ENCODE results near the gene MDM2.

DNA sequence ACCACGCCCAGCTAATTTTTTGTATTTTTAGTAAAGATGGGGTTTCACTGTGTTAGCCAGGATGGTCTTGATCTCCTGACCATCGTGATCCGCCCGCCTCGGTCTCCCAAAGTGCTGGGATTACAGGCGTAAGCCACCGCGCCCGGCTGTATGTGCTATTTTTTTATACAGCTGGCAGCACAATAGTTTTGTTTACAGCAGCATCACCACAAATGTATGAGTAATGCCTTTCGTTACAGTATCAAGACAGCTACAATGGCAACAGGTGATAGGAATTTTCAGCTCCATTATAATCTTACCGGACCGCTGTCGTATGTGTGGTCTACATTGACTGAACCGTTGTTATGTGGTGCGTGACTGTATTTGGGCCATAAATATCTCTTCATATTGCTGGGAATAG is 11.6 kb upstream of the MDM2 start:
- TF ChIP-seq, protein P1, sequence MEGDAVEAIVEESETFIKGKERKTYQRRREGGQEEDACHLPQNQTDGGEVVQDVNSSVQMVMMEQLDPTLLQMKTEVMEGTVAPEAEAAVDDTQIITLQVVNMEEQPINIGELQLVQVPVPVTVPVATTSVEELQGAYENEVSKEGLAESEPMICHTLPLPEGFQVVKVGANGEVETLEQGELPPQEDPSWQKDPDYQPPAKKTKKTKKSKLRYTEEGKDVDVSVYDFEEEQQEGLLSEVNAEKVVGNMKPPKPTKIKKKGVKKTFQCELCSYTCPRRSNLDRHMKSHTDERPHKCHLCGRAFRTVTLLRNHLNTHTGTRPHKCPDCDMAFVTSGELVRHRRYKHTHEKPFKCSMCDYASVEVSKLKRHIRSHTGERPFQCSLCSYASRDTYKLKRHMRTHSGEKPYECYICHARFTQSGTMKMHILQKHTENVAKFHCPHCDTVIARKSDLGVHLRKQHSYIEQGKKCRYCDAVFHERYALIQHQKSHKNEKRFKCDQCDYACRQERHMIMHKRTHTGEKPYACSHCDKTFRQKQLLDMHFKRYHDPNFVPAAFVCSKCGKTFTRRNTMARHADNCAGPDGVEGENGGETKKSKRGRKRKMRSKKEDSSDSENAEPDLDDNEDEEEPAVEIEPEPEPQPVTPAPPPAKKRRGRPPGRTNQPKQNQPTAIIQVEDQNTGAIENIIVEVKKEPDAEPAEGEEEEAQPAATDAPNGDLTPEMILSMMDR (IDR thresholded peaks at IDR 0.05), result no peak
- no peak for TF ChIP-seq POLR2AphosphoS5 (IDR thresholded peaks at IDR 0.05; ENCODE audit: insufficient read depth in 1 of 2, low read depth in 1 of 2)

All from vagina (tissue), 2 donors.